A549 (cell line): ENCODE results near the gene ST3GAL5. TPM values are rescaled to one million over a fixed set of nuclear protein-coding genes. Genes with fewer than 3 reads are reported as not detected.

Experiments
- ATAC-seq, 2 experiments: fragments of 200-7000 bp in 1 of 2; fragments of >200 bp in 1 of 2; cut with Nextera tagmentation in 1 of 2; cut with Tn5 transposase in 1 of 2; 3 replicates each; pipeline versions ENCODE4 v1.8.0 to v1.9.1; 2018 to 2020; ENCODE audit warnings: mild to moderate bottlenecking in 1 of 2, moderate library complexity in 1 of 2
- CTCF ChIA-PET: fragments of 300-600 bp; sonication (Branson Sonifier 250); formaldehyde crosslinking; extraction: SDS; loops from one replicate; lab custom pipeline; 2021; ENCODE audit warnings: antibody characterized with exemption, inconsistent platforms; lab: Yijun Ruan, JAX
- POLR2A ChIA-PET: fragments of 350-600 bp; formaldehyde crosslinking; extraction: SDS; loops from one replicate; lab custom pipeline; 2021; ENCODE audit warnings: antibody characterized with exemption, inconsistent platforms; lab: Yijun Ruan, JAX
- DNase-seq, 2 experiments: peaks; one replicate each; pipeline versions ENCODE4 v3.0.0 to v3.0.0-alpha.2; 2011 to 2016; ENCODE audit warnings: low read depth in 1 of 2, low spot score in 1 of 2
- FAIRE-seq: peaks from 2 replicates; lab custom pipeline; 2011; peaks lifted over from hg19 to GRCh38; lab: Jason Lieb, UNC
- H3K27ac ChIP-seq, 2 experiments: fragments of >200 bp; sonication (Bioruptor Twin); formaldehyde crosslinking; 3 replicates each; pipeline ENCODE4 v1.5.1; 2016 to 2017
- H3K4me1 ChIP-seq: fragments of >200 bp; sonication (Bioruptor Twin); formaldehyde crosslinking; 3 replicates; pipeline ENCODE4 v1.6.1; 2016
- H3K4me2 ChIP-seq: fragments of >200 bp; sonication (Bioruptor Twin); formaldehyde crosslinking; 3 replicates; pipeline ENCODE4 v1.6.1; 2016
- H3K4me3 ChIP-seq: fragments of >200 bp; sonication (Bioruptor Twin); formaldehyde crosslinking; 3 replicates; pipeline ENCODE4 v1.5.1; 2016
- H3K9me3 ChIP-seq: fragments of >200 bp; sonication (Bioruptor Twin); formaldehyde crosslinking; 3 replicates; pipeline ENCODE4 v1.6.1; 2016
- CBX8 ChIP-seq: fragments of 200-600 bp; sonication (generic); IDR thresholded peaks from 2 replicates; pipeline ENCODE4 v1.6.1; 2016
- CEBPB ChIP-seq, 2 experiments: fragments of >200 bp in 1 of 2; sonication (Bioruptor Twin) in 1 of 2; formaldehyde crosslinking in 1 of 2; IDR thresholded peaks; 2 replicates each; pipeline ENCODE4 v1.6.1; 2012 to 2016
- CHD2 ChIP-seq: fragments of 150-350 bp; IDR thresholded peaks from 2 replicates; pipeline ENCODE4 v1.6.1; 2014; ENCODE audit warnings: low read length; ENCODE audit not compliant: partially characterized antibody
- EHF ChIP-seq: fragments of 250-450 bp; sonication (Bioruptor Pico); IDR thresholded peaks from 2 replicates; pipeline ENCODE4 v1.5.0; 2020; ENCODE audit warnings: mild to moderate bottlenecking
- EP300 ChIP-seq, 2 experiments: fragments of >200 bp; sonication (Bioruptor Twin); formaldehyde crosslinking; IDR thresholded peaks; 2 replicates in 1 of 2; 3 replicates in 1 of 2; pipeline ENCODE4 v1.6.1; 2016 to 2017
- FOSB ChIP-seq: fragments of 250-450 bp; sonication (Bioruptor Pico); IDR thresholded peaks from 2 replicates; pipeline ENCODE4 v1.5.0; 2020; ENCODE audit warnings: mild to moderate bottlenecking, moderate library complexity
- FOSL2 ChIP-seq, 2 experiments: fragments of 450-650 bp in 1 of 2; fragments of >200 bp in 1 of 2; sonication (Bioruptor Twin) in 1 of 2; formaldehyde crosslinking; IDR thresholded peaks; 2 replicates each; pipeline versions ENCODE4 v1.5.0 to v1.6.1; 2016 to 2020; ENCODE audit warnings: mild to moderate bottlenecking in 1 of 2, moderate library complexity in 1 of 2
- FOXS1 ChIP-seq: fragments of 250-450 bp; sonication (Bioruptor Pico); IDR thresholded peaks from 2 replicates; pipeline ENCODE4 v1.5.0; 2020; ENCODE audit warnings: mild to moderate bottlenecking, moderate library complexity
- GATA3 ChIP-seq: IDR thresholded peaks from 2 replicates; pipeline ENCODE4 v1.6.1; 2012; ENCODE audit warnings: borderline replicate concordance
- HOXB13 ChIP-seq: fragments of 250-450 bp; sonication (Bioruptor Pico); IDR thresholded peaks from 2 replicates; pipeline ENCODE4 v1.5.0; 2020; ENCODE audit warnings: low read depth, mild to moderate bottlenecking, moderate library complexity
- JUNB ChIP-seq: fragments of >200 bp; sonication (Bioruptor Twin); formaldehyde crosslinking; IDR thresholded peaks from 2 replicates; pipeline ENCODE4 v1.6.1; 2016
- MAZ ChIP-seq: fragments of 150-350 bp; IDR thresholded peaks from 2 replicates; pipeline ENCODE4 v1.6.1; 2014; ENCODE audit warnings: antibody characterized with exemption, low read depth, low read length, borderline replicate concordance
- NR3C1 ChIP-seq: fragments of >200 bp; sonication (Bioruptor Twin); formaldehyde crosslinking; IDR thresholded peaks from 3 replicates; pipeline ENCODE4 v1.6.1; 2017
- POLR2AphosphoS2 ChIP-seq: conservative IDR thresholded peaks from 2 replicates; pipeline ENCODE4 v1.6.1; 2012; ENCODE audit warnings: low read length, improper control_type of control experiment, inconsistent platforms
- RARB ChIP-seq: fragments of 250-450 bp; sonication (Bioruptor Pico); IDR thresholded peaks from 2 replicates; pipeline ENCODE4 v1.8.0; 2021; ENCODE audit warnings: mild to moderate bottlenecking, moderate library complexity
- RCOR1 ChIP-seq: fragments of 150-350 bp; IDR thresholded peaks from 2 replicates; pipeline ENCODE4 v1.6.1; 2014; ENCODE audit warnings: antibody characterized with exemption, low read length, low read depth
- SMC3 ChIP-seq: fragments of >200 bp; sonication (Bioruptor Twin); formaldehyde crosslinking; IDR thresholded peaks from 3 replicates; pipeline ENCODE4 v1.6.1; 2018; ENCODE audit warnings: inconsistent platforms
- SREBF2 ChIP-seq: fragments of 450-650 bp; IDR thresholded peaks from 2 replicates; pipeline ENCODE4 v1.6.1; 2014; ENCODE audit warnings: mild to moderate bottlenecking, moderate library complexity
- ZC3H11A ChIP-seq: fragments of 450-650 bp; IDR thresholded peaks from 2 replicates; pipeline ENCODE4 v1.6.1; 2014; ENCODE audit warnings: antibody characterized with exemption, mild to moderate bottlenecking
- WGBS: methylation state at CpG from one replicate; pipeline ENCODE4 v1.1.6; 2017; ENCODE audit errors: missing lambda C conversion rate; 5-methylcytosine and 5-hydroxymethylcytosine counted together
- polyA plus RNA-seq, 4 experiments: library from polyadenylated mRNA; depleted of rRNA in 3 of 4; stranded (reverse); fragments of >200 nt; fragmentation: RNase III in 1 of 4; extraction: RNeasy Plus Mini Kit Qiagen cat#74134 plus additional on column Dnase treatment in 1 of 4; gene quantifications; 2 replicates in 3 of 4; 3 replicates in 1 of 4; pipeline ENCODE4 v1.2.3, GENCODE V29; 2011 to 2017
- TF ChIP-seq, protein P1 (sequence below): IDR thresholded peaks from 2 replicates; pipeline ENCODE4 v1.6.1; 2012
- TF ChIP-seq, protein P2 (sequence below): fragments of 150-350 bp; IDR thresholded peaks from 2 replicates; pipeline ENCODE4 v1.6.1; 2014; ENCODE audit warnings: low read depth, mild to moderate bottlenecking, low read length

Gene ST3GAL5
- polyA plus RNA-seq, 2 of the 4 experiments (the other 2 are of a cell fraction): 36.9 to 119 TPM

GRCh38 chr2:85793584-85793983 is 95.2 kb downstream of the ST3GAL5 start:
- H3K27ac ChIP-seq: peak overlapping the region; percentile 10 to 79; a peak in 5 of 6 replicates
- FAIRE-seq (no peak), ATAC-seq (no peak), DNase-seq (no peak)
- CTCF ChIA-PET: interaction anchor here (1.5 to 63.0 kb wide), 7 partner anchors 12 to 156 kb away, joined by 3 to 1675 read pairs (median 8); no protein-coding TSS in a partner anchor
- POLR2A ChIA-PET: interaction anchor here (1.1 kb wide), 1 partner anchor 439 kb away, joined by 3 read pairs; the partner anchor contains the start of genes ELMOD3 and RETSAT
- TF ChIP-seq EP300 (IDR thresholded peaks at IDR 0.05) (no peak), FOXS1 (CRISPR knock-in tag) (no peak), HOXB13 (no peak), ZC3H11A (no peak), CEBPB (IDR thresholded peaks at IDR 0.05) (no peak)
- WGBS: 82% methylated on average over 4 of the region's 4 CpGs
- H3K4me3 ChIP-seq: no peak overlapping the region
- H3K9me3 ChIP-seq: no peaks in the 10 kb centered on the region
- H3K4me1 ChIP-seq: peaks cover 45% of the 10 kb centered on the region
- H3K4me2 ChIP-seq: peak overlapping the region; percentile 47; the same call in 2 of the 3 replicates

GRCh38 chr2:85792783-85793441 is 95.9 kb downstream of the ST3GAL5 start:
- peak; percentile 38 to 48 for DNase-seq
- POLR2A ChIA-PET: interaction anchor here (1.1 kb wide), 1 partner anchor 438 kb away, joined by 3 read pairs; the partner anchor contains the start of genes ELMOD3 and RETSAT
- ATAC-seq: peak in 1 of 2 experiments; percentile 2; a peak in 1 of 6 replicates
- CTCF ChIA-PET: interaction anchor here (1.2 to 63.0 kb wide), 5 partner anchors 23 to 156 kb away, joined by 3 to 1675 read pairs (median 8); no protein-coding TSS in a partner anchor
- peak overlapping the region; percentile 10 to 79; a peak in 5 of 6 replicates for H3K27ac ChIP-seq
- peaks cover 44% of the 10 kb centered on the region for H3K4me1 ChIP-seq
- WGBS: 70% methylated on average over 8 of the region's 8 CpGs
- H3K4me3 ChIP-seq: no peak overlapping the region
- peak overlapping the region; percentile 47 for H3K4me2 ChIP-seq
- H3K9me3 ChIP-seq: no peaks in the 10 kb centered on the region
- TF ChIP-seq CBX8 (no peak), POLR2AphosphoS2 (no peak), CHD2 (no peak), FOSL2 (IDR thresholded peaks at IDR 0.05) (0 out of 2 replicates have a peak, but pooled peaks have one; percentile 51), FOSL2 (CRISPR knock-in tag; IDR thresholded peaks at IDR 0.05) (peak; percentile 67), GATA3 (peak; percentile 42; the same call in 1 of the 2 replicates), NR3C1 (no peak), RARB (CRISPR knock-in tag) (no peak), SMC3 (0 out of 3 replicates have a peak, but pooled peaks have one; percentile 17), EHF (CRISPR knock-in tag) (no peak), FOSB (CRISPR knock-in tag) (no peak), JUNB (peak; percentile 41; the same call in 1 of the 2 replicates), FOXS1 (CRISPR knock-in tag) (no peak), SREBF2 (no peak), MAZ (no peak), RCOR1 (no peak)
- TF ChIP-seq, protein P1, sequence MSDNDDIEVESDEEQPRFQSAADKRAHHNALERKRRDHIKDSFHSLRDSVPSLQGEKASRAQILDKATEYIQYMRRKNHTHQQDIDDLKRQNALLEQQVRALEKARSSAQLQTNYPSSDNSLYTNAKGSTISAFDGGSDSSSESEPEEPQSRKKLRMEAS: 0 out of 2 replicates have a peak, but pooled peaks have one; percentile 25
- TF ChIP-seq, protein P2, sequence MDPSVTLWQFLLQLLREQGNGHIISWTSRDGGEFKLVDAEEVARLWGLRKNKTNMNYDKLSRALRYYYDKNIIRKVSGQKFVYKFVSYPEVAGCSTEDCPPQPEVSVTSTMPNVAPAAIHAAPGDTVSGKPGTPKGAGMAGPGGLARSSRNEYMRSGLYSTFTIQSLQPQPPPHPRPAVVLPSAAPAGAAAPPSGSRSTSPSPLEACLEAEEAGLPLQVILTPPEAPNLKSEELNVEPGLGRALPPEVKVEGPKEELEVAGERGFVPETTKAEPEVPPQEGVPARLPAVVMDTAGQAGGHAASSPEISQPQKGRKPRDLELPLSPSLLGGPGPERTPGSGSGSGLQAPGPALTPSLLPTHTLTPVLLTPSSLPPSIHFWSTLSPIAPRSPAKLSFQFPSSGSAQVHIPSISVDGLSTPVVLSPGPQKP: no peak
- FAIRE-seq: no peak
